Stimulated activated CD4-positive, alpha-beta T cell treated with anti-CD3 and anti-CD28 coated beads, TNF-alpha, amount 100 ng/mL, for 4 hours (primary cell): ENCODE measurements around the gene CLDN7.
A peak's percentile ranks its signal among the peaks of the same experiment; 100 is the strongest.

Experiments used
- DNase-seq, 3 experiments: peaks; one replicate each; pipeline ENCODE4 v3.0.0-alpha.2; 2020; ENCODE audit warnings: low read depth in 3 of 3

CLDN7 gene

GRCh38 chr17:7262192-7262934, at the start of gene CLDN7:
Gene CLDN7 (minus strand): TSS chr17:7262478. CDS start chr17:7262043, 435 bp downstream.
- DNase-seq = no peak

GRCh38 chr17:7311110-7311705, 48.9 kb upstream of the CLDN7 start:
- no peak for DNase-seq

GRCh38 chr17:7309628-7310027, 47.4 kb upstream of the CLDN7 start:
- no peak for DNase-seq

- DNase-seq = peak; percentile 68 to 83 (median 77)
These were observed 46.6 kb upstream of the CLDN7 start for GRCh38 chr17:7308625-7309433.

- DNase-seq = peak in 1 of 3 experiments; percentile 36
These were observed 45.7 kb upstream of the CLDN7 start for GRCh38 chr17:7307686-7308624.

GRCh38 chr17:7306911-7307685, 44.8 kb upstream of the CLDN7 start, which contains the start of gene EIF5A:
Gene EIF5A (plus strand): TSS chr17:7307628. CDS start chr17:7309636, 2,008 bp downstream.
- DNase-seq = peak; percentile 100

- no peak for DNase-seq
These were observed 41.9 kb upstream of the CLDN7 start for GRCh38 chr17:7304179-7304578.

- peak in 1 of 3 experiments; percentile 44 for DNase-seq
These were observed 34.0 kb upstream of the CLDN7 start for GRCh38 chr17:7296189-7296861.

- no peak for DNase-seq
These were observed 33.2 kb upstream of the CLDN7 start for GRCh38 chr17:7295230-7296180.

GRCh38 chr17:7294614-7295153, 32.4 kb upstream of the CLDN7 start, which contains the start of gene YBX2:
Gene YBX2 (minus strand): TSS chr17:7294639. CDS start chr17:7294500, 139 bp downstream.
- DNase-seq = peak in 2 of 3 experiments; percentile 60 to 66

GRCh38 chr17:7293816-7294613, 31.7 kb upstream of the CLDN7 start:
- no peak for DNase-seq

- DNase-seq = no peak
These were observed 30.9 kb upstream of the CLDN7 start for GRCh38 chr17:7293159-7293558.

- DNase-seq = no peak
These were observed 30.5 kb upstream of the CLDN7 start for GRCh38 chr17:7292729-7293128.

- no peak for DNase-seq
These were observed 29.9 kb upstream of the CLDN7 start for GRCh38 chr17:7292194-7292593.

- no peak for DNase-seq
These were observed 28.4 kb upstream of the CLDN7 start for GRCh38 chr17:7290685-7291084.

- DNase-seq = no peak
These were observed 27.9 kb upstream of the CLDN7 start for GRCh38 chr17:7290166-7290565.

GRCh38 chr17:7289256-7290032, 27.2 kb upstream of the CLDN7 start:
- no peak for DNase-seq
